T47D (cell line): Measurements from ENCODE around the gene CFAP47.
"Not testable (repeated sequence)": the region's sequence is repeated elsewhere in the genome, so short reads cannot be mapped to it uniquely, and the experiment has no call there.

Experiments used
- DNase-seq, 2 experiments: peaks; one replicate each; pipeline versions ENCODE4 v3.0.0 to v3.0.0-alpha.2; 2011 to 2012; ENCODE audit warnings: low read depth in 1 of 2, low spot score in 1 of 2
- JUND ChIP-seq: IDR thresholded peaks from 2 replicates; pipeline ENCODE4 v1.6.1; 2012; ENCODE audit warnings: low read depth
- in situ Hi-C: cut with HindIII; loops from 2 replicates; pipeline ENCODE4 v1.10.0; 2016; ENCODE audit warnings: low sequenced_read_pairs, low pct_unique_long_range_greater_than_20kb

Gene CFAP47

GRCh38 chrX:36087366-36087765 is 167.8 kb downstream of the CFAP47 start:
- no peak for DNase-seq
- no peak for TF ChIP-seq JUND
- in situ Hi-C loops: no loop called here

- DNase-seq, in situ Hi-C loops: not testable (repeated sequence)
Observed at GRCh38 chrX:36088939-36089338, 169.4 kb downstream of the CFAP47 start.

GRCh38 chrX:36102425-36102824 is 182.9 kb downstream of the CFAP47 start:
- in situ Hi-C loops: no loop called here
- DNase-seq: no peak
- TF ChIP-seq JUND: no peak

- TF ChIP-seq JUND: no peak
- DNase-seq: no peak
- in situ Hi-C loops: no loop called here
Observed at GRCh38 chrX:36116222-36116621, 196.7 kb downstream of the CFAP47 start.

GRCh38 chrX:36159254-36159653 is 239.7 kb downstream of the CFAP47 start:
- in situ Hi-C loops: no loop called here
- DNase-seq: no peak
- no peak for TF ChIP-seq JUND

GRCh38 chrX:36160081-36160480 is 240.5 kb downstream of the CFAP47 start:
- in situ Hi-C loops: no loop called here
- no peak for DNase-seq
- no peak for TF ChIP-seq JUND

- in situ Hi-C loops: no loop called here
- TF ChIP-seq JUND: no peak
- DNase-seq: peak in 1 of 2 experiments; percentile 41
Observed at GRCh38 chrX:36198575-36198974, 279.0 kb downstream of the CFAP47 start.

- no peak for TF ChIP-seq JUND
- DNase-seq: no peak
- in situ Hi-C loops: no loop called here
Observed at GRCh38 chrX:36199928-36200327, 280.4 kb downstream of the CFAP47 start.

GRCh38 chrX:36214924-36215323 is 295.4 kb downstream of the CFAP47 start:
- DNase-seq: peak in 1 of 2 experiments; percentile 12
- TF ChIP-seq JUND: no peak
- in situ Hi-C loops: no loop called here

- in situ Hi-C loops: no loop called here
- TF ChIP-seq JUND: no peak
- no peak for DNase-seq
Observed at GRCh38 chrX:36218801-36219200, 299.3 kb downstream of the CFAP47 start.

GRCh38 chrX:36234840-36235528 is 315.4 kb downstream of the CFAP47 start:
- in situ Hi-C loops, DNase-seq: not testable (repeated sequence)

GRCh38 chrX:36241397-36241796 is 321.9 kb downstream of the CFAP47 start:
- TF ChIP-seq JUND: no peak
- in situ Hi-C loops: no loop called here
- DNase-seq: no peak

- DNase-seq: no peak
- in situ Hi-C loops: no loop called here
- TF ChIP-seq JUND: no peak
Observed at GRCh38 chrX:36266155-36266554, 346.6 kb downstream of the CFAP47 start.

- TF ChIP-seq JUND: no peak
- DNase-seq: no peak
- in situ Hi-C loops: no loop called here
Observed at GRCh38 chrX:36310136-36310535, 390.6 kb downstream of the CFAP47 start.

GRCh38 chrX:36314303-36314702 is 394.8 kb downstream of the CFAP47 start:
- no peak for TF ChIP-seq JUND
- in situ Hi-C loops: no loop called here
- peak in 1 of 2 experiments; percentile 1 for DNase-seq
